Stimulated activated CD4-positive, alpha-beta T cell treated with anti-CD3 and anti-CD28 coated beads, Interleukin-2, amount 100 ng/mL, for 4 hours (primary cell): ENCODE results near the gene ZFP36L2.

Source experiments
- DNase-seq: peaks from one replicate; pipeline ENCODE4 v3.0.0-alpha.2; 2020; ENCODE audit warnings: low read depth

The ZFP36L2 gene

GRCh38 chr2:43248621-43249020, 22.2 kb upstream of the ZFP36L2 start:
- no peak for DNase-seq

GRCh38 chr2:43246641-43247040, 20.2 kb upstream of the ZFP36L2 start:
- DNase-seq = no peak

- no peak for DNase-seq
Measured at GRCh38 chr2:43241558-43241957, 15.2 kb upstream of the ZFP36L2 start.

- no peak for DNase-seq
Measured at GRCh38 chr2:43240766-43241150, 14.4 kb upstream of the ZFP36L2 start.

- DNase-seq = no peak
Measured at GRCh38 chr2:43239981-43240765, 13.8 kb upstream of the ZFP36L2 start.

GRCh38 chr2:43238813-43239212, 12.4 kb upstream of the ZFP36L2 start:
- no peak for DNase-seq

GRCh38 chr2:43238176-43238575, 11.8 kb upstream of the ZFP36L2 start:
- DNase-seq = no peak

- DNase-seq = no peak
Measured at GRCh38 chr2:43233218-43234212, 7.1 kb upstream of the ZFP36L2 start.

GRCh38 chr2:43230951-43231827, 4.8 kb upstream of the ZFP36L2 start:
- DNase-seq = no peak

- no peak for DNase-seq
Measured at GRCh38 chr2:43230351-43230885, 4.0 kb upstream of the ZFP36L2 start.

- no peak for DNase-seq
Measured at GRCh38 chr2:43228756-43229659, 2.6 kb upstream of the ZFP36L2 start.

- no peak for DNase-seq
Measured at GRCh38 chr2:43228321-43228751, 1.9 kb upstream of the ZFP36L2 start.

GRCh38 chr2:43227830-43228281, 1.4 kb upstream of the ZFP36L2 start:
- no peak for DNase-seq

GRCh38 chr2:43226955-43227829, 786 bp upstream of the ZFP36L2 start:
- DNase-seq = peak; percentile 57

GRCh38 chr2:43225788-43226557, 433 bp downstream of the ZFP36L2 start:
- DNase-seq = peak; percentile 23

GRCh38 chr2:43225093-43225787, 1.2 kb downstream of the ZFP36L2 start:
- peak; percentile 41 for DNase-seq

- DNase-seq = no peak
Measured at GRCh38 chr2:43224571-43225092, 1.8 kb downstream of the ZFP36L2 start.

- peak; percentile 56 for DNase-seq
Measured at GRCh38 chr2:43224131-43224570, 2.3 kb downstream of the ZFP36L2 start.
